Natural killer cell (primary cell): ENCODE results near the gene FBXW2. TPM values are rescaled to one million over a fixed set of nuclear protein-coding genes. Genes with fewer than 3 reads are reported as not detected.

Experiments used
- ATAC-seq, 3 donors: fragments of 150-1000 bp in 2 of 3; fragments of 200-7000 bp in 1 of 3; cut with Tn5 transposase; 1 replicate in 1 of 3; 2 replicates in 2 of 3; pipeline ENCODE4 v1.10.0; 2021; ENCODE audit warnings: mild to moderate bottlenecking in 2 of 3, moderate library complexity in 2 of 3
- DNase-seq, 2 donors: peaks; one replicate each; pipeline versions ENCODE4 v3.0.0 to v3.0.0-alpha.2; 2013 to 2021; ENCODE audit warnings: mixed read lengths in 1 of 2
- H3K27ac ChIP-seq: one replicate; pipeline ENCODE4 v1.5.1; 2013; ENCODE audit warnings: mild to moderate bottlenecking, low read length
- H3K27me3 ChIP-seq: one replicate; pipeline ENCODE4 v1.6.1; 2013; ENCODE audit warnings: low read length; ENCODE audit not compliant: control insufficient read depth, insufficient read depth
- H3K36me3 ChIP-seq: one replicate; pipeline ENCODE4 v1.6.1; 2013; ENCODE audit warnings: low read length; ENCODE audit not compliant: control insufficient read depth, insufficient read depth
- H3K4me1 ChIP-seq: one replicate; pipeline ENCODE4 v1.6.1; 2013; ENCODE audit warnings: low read length; ENCODE audit not compliant: control insufficient read depth, insufficient read depth
- H3K4me3 ChIP-seq: one replicate; pipeline ENCODE4 v1.5.1; 2013; ENCODE audit warnings: low read length
- H3K9me3 ChIP-seq: one replicate; pipeline ENCODE4 v1.6.1; 2013; ENCODE audit warnings: low read length; ENCODE audit not compliant: control insufficient read depth, insufficient read depth
- H3K27ac Mint-ChIP-seq, 2 donors: one replicate each; pipeline ENCODE4 v1.8.0; 2022; ENCODE audit warnings: mild to moderate bottlenecking in 2 of 2, mixed read lengths in 2 of 2, moderate library complexity in 1 of 2
- H3K27me3 Mint-ChIP-seq, 2 donors: one replicate each; pipeline ENCODE4 v1.8.0; 2022; ENCODE audit warnings: low read depth in 2 of 2, mixed read lengths in 2 of 2
- H3K36me3 Mint-ChIP-seq: one replicate; pipeline ENCODE4 v1.8.0; 2022; ENCODE audit warnings: mixed read lengths
- H3K4me1 Mint-ChIP-seq, 2 donors: one replicate each; pipeline ENCODE4 v1.8.0; 2022; ENCODE audit warnings: mixed read lengths in 2 of 2
- H3K4me3 Mint-ChIP-seq: one replicate; pipeline ENCODE4 v1.8.0; 2022; ENCODE audit warnings: mild to moderate bottlenecking, moderate library complexity, mixed read lengths
- H3K9me3 Mint-ChIP-seq, 2 donors: one replicate each; pipeline ENCODE4 v1.8.0; 2022; ENCODE audit warnings: mixed read lengths in 2 of 2
- WGBS: methylation state at CpG from one replicate; pipeline ENCODE4 v1.1.7; 2013; ENCODE audit warnings: missing lambda C conversion rate; ENCODE audit not compliant: insufficient coverage; 5-methylcytosine and 5-hydroxymethylcytosine counted together
- intact Hi-C: fragments of 100-400 bp; cut with micrococcal nuclease; formaldehyde crosslinking; loops from one replicate; pipeline ENCODE4 v1.14.2; 2022
- total RNA-seq, 4 donors: library from RNA; stranded (reverse); fragments of 120-200 nt in 1 of 4; gene quantifications; one replicate each; pipeline versions ENCODE4 v1.2.3 to v1.2.4, GENCODE V29; 2013 to 2022
- TF ChIP-seq, protein P1 (sequence below): fragments of 200-600 bp; IDR thresholded peaks from one replicate; pipeline ENCODE4 v1.8.0; 2022; ENCODE audit warnings: antibody characterized with exemption

Gene FBXW2
- total RNA-seq, 3 donors from 2014 or later (not counting 1 experiment from before 2014, with no cell fraction given): 88.3 to 122 (median 92.6) TPM

DNA sequence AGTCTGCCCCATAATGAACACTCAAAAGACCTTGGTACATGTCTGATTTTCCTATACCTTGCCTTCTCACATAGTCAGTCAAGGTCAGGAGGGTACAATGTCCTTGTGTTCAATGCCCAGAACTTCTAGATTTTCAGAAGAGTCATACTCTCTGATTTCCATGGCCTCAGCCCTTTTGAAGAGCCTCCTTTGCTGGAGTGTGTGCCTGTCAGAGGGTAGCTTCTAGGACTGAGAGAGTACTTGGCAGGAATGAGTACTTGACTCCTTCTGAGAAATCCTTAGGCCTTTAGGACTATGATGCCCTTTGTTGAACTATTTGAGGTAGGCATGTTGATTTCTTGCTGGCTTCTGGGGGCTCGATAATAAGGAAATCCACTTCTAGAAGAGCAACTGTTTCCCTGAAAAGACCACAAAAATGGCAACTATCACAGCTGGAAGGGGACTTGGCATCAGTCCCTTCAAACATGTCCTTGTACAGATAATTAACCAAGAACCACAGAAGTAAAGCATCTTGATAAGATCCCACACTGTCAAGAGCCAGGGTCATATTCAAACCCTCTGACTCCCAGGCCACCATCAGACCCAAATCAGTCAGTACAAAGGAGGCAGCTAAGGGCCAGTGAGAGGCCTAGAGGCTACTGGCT, 68.3 kb downstream of the FBXW2 start:
- no peaks in the 10 kb centered on the region for H3K9me3 ChIP-seq
- no peak overlapping the region for H3K27ac ChIP-seq
- no peak overlapping the region for H3K27ac Mint-ChIP-seq
- no peak overlapping the region for H3K4me3 ChIP-seq
- intact Hi-C loops: no loop called here
- H3K4me1 Mint-ChIP-seq: no peaks in the 10 kb centered on the region
- WGBS: 71% methylated on average over 1 of the region's 1 CpG
- H3K4me1 ChIP-seq: no peaks in the 10 kb centered on the region
- H3K27me3 Mint-ChIP-seq: no peaks in the 10 kb centered on the region
- no peaks in the 10 kb centered on the region for H3K36me3 Mint-ChIP-seq
- ATAC-seq (no peak), DNase-seq (no peak)
- no peaks in the 10 kb centered on the region for H3K9me3 Mint-ChIP-seq
- H3K27me3 ChIP-seq: no peaks in the 10 kb centered on the region
- H3K4me3 Mint-ChIP-seq: no peak overlapping the region
- TF ChIP-seq, protein P1, sequence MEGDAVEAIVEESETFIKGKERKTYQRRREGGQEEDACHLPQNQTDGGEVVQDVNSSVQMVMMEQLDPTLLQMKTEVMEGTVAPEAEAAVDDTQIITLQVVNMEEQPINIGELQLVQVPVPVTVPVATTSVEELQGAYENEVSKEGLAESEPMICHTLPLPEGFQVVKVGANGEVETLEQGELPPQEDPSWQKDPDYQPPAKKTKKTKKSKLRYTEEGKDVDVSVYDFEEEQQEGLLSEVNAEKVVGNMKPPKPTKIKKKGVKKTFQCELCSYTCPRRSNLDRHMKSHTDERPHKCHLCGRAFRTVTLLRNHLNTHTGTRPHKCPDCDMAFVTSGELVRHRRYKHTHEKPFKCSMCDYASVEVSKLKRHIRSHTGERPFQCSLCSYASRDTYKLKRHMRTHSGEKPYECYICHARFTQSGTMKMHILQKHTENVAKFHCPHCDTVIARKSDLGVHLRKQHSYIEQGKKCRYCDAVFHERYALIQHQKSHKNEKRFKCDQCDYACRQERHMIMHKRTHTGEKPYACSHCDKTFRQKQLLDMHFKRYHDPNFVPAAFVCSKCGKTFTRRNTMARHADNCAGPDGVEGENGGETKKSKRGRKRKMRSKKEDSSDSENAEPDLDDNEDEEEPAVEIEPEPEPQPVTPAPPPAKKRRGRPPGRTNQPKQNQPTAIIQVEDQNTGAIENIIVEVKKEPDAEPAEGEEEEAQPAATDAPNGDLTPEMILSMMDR: no peak
- H3K36me3 ChIP-seq: no peaks in the 10 kb centered on the region

DNA sequence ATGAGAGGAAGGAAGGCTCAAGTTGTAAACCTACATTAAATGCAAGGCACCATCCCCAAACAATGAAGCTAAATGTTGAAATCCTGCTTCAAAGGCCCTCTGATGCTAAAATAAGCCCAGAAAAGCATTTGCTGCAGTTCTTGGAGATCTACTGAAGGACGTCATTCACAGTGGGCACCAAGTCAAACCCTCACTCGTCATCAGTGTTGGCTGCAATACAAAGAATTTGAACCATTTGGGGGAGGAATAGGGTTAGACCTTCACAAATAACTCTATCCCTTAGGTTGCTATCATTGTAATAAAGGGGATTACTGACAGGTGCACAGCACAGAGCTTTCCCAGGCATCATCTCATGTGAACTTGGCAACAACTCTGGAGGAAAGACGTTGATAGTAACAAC, 69.7 kb downstream of the FBXW2 start:
- Histone ChIP-seq H3K27me3 (no peaks in the 10 kb centered on the region), H3K27ac (no peak overlapping the region), H3K4me3 (no peak overlapping the region), H3K4me1 (no peaks in the 10 kb centered on the region), H3K9me3 (no peaks in the 10 kb centered on the region), H3K36me3 (no peaks in the 10 kb centered on the region)
- Mint-ChIP-seq H3K4me1 (no peaks in the 10 kb centered on the region), H3K27ac (no peak overlapping the region), H3K36me3 (no peaks in the 10 kb centered on the region), H3K4me3 (no peak overlapping the region), H3K27me3 (no peaks in the 10 kb centered on the region), H3K9me3 (no peaks in the 10 kb centered on the region)
- intact Hi-C loops: no loop called here
- ATAC-seq (no peak), DNase-seq (no peak)
- TF ChIP-seq, protein P1: no peak
- WGBS: 97% methylated on average over 3 of the region's 3 CpGs

DNA sequence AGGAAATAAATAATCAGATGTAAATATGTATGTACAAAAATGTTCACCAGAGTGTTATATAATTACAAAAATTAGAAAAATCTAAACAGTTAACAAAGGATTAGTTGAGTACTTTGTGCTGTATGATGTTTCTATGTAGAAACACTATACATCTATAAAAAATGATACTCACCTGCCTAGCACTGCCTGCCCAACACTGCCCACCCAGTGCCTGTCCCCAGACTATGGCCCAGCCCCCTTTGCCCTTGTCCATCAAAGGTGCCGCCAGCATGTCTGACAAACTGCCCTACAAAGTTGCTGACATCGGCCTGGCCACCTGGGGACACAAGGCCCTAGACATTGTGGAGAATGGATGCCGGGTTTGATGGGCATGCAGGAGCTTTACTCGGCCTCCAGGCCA, 72.8 kb downstream of the FBXW2 start:
- H3K9me3 Mint-ChIP-seq: no peaks in the 10 kb centered on the region
- Histone ChIP-seq H3K27me3 (no peaks in the 10 kb centered on the region), H3K4me3 (no peak overlapping the region), H3K9me3 (no peaks in the 10 kb centered on the region), H3K4me1 (peaks cover under 1% of the 10 kb centered on the region), H3K36me3 (no peaks in the 10 kb centered on the region), H3K27ac (no peak overlapping the region)
- no peak for DNase-seq
- intact Hi-C loops: no loop called here
- WGBS: 97% methylated on average over 4 of the region's 4 CpGs
- H3K4me1 Mint-ChIP-seq: no peaks in the 10 kb centered on the region
- no peak for ATAC-seq
- no peak overlapping the region for H3K4me3 Mint-ChIP-seq
- no peaks in the 10 kb centered on the region for H3K36me3 Mint-ChIP-seq
- H3K27me3 Mint-ChIP-seq: no peaks in the 10 kb centered on the region
- TF ChIP-seq, protein P1: no peak
- no peak overlapping the region for H3K27ac Mint-ChIP-seq

DNA sequence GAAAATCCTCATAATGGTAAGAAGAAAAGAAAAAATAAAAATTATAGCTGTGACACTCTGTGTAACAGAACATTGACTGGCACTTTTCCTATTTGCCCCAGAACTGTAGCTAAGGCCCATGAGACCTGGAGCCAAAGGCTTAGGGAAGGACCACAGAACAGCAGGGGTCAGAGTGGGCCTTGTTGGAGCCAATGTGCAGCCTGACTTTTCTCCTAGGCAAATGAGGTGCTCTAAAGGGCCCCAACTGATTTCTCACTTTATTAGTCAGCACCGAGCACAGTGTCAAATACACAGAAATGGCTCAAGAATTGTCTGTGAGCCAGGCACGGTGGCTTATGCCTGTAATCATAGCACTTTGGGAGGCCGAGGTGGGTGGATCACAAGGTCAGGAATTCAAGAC, 74.9 kb downstream of the FBXW2 start:
- no peaks in the 10 kb centered on the region for H3K9me3 ChIP-seq
- ATAC-seq (no peak), DNase-seq (no peak)
- no peaks in the 10 kb centered on the region for H3K9me3 Mint-ChIP-seq
- TF ChIP-seq, protein P1: no peak
- no peaks in the 10 kb centered on the region for H3K36me3 Mint-ChIP-seq
- no peaks in the 10 kb centered on the region for H3K27me3 ChIP-seq
- intact Hi-C loops: no loop called here
- no peak overlapping the region for H3K4me3 ChIP-seq
- no peak overlapping the region for H3K27ac ChIP-seq
- peaks cover 11% of the 10 kb centered on the region for H3K4me1 ChIP-seq
- no peak overlapping the region for H3K4me3 Mint-ChIP-seq
- peaks cover 2 to 10% of the 10 kb centered on the region in 2 donors for H3K4me1 Mint-ChIP-seq
- no peaks in the 10 kb centered on the region for H3K36me3 ChIP-seq
- H3K27ac Mint-ChIP-seq: no peak overlapping the region
- 56% methylated on average over 3 of the region's 3 CpGs for WGBS
- H3K27me3 Mint-ChIP-seq: no peaks in the 10 kb centered on the region
